HG02571 (cell line): ENCODE results near the gene UGT1A9.
"Not testable (repeated sequence)": the region's sequence is repeated elsewhere in the genome, so short reads cannot be mapped to it uniquely, and the experiment has no call there.

Experiments used
- ATAC-seq: cut with Tn5 transposase; IDR thresholded peaks from one replicate; pipeline ENCODE4 v1.9.1; 2021; ENCODE audit warnings: mild to moderate bottlenecking, moderate library complexity; ENCODE audit not compliant: unreplicated experiment

Gene UGT1A9

GRCh38 chr2:233708942-233709341, 37.2 kb downstream of the UGT1A9 start:
- ATAC-seq = no peak

GRCh38 chr2:233711312-233712008, 39.8 kb downstream of the UGT1A9 start:
- peak; percentile 53 for ATAC-seq

- ATAC-seq = no peak
Observed at GRCh38 chr2:233712611-233713261, 41.0 kb downstream of the UGT1A9 start, which contains the start of gene UGT1A5. UGT1A5 (plus strand) TSS chr2:233712907; CDS start chr2:233712992, 85 bp downstream.

- ATAC-seq = no peak
Observed at GRCh38 chr2:233713262-233713615, 41.5 kb downstream of the UGT1A9 start.

GRCh38 chr2:233714121-233714520, 42.4 kb downstream of the UGT1A9 start:
- ATAC-seq = no peak

GRCh38 chr2:233718552-233718951, 46.9 kb downstream of the UGT1A9 start, which contains the start of gene UGT1A4:
UGT1A4 (plus strand) TSS chr2:233718736; CDS start chr2:233718821, 85 bp downstream.
- no peak for ATAC-seq

GRCh38 chr2:233728723-233729301, 57.1 kb downstream of the UGT1A9 start, which contains the start of gene UGT1A3:
UGT1A3 (plus strand) TSS chr2:233729042; CDS start chr2:233729127, 85 bp downstream.
- no peak for ATAC-seq

GRCh38 chr2:233736868-233737653, 65.4 kb downstream of the UGT1A9 start:
- ATAC-seq = not testable (repeated sequence)

GRCh38 chr2:233740870-233741269, 69.2 kb downstream of the UGT1A9 start:
- no peak for ATAC-seq

- no peak for ATAC-seq
Observed at GRCh38 chr2:233743464-233744259, 72.0 kb downstream of the UGT1A9 start.

GRCh38 chr2:233745073-233745755, 73.5 kb downstream of the UGT1A9 start:
- no peak for ATAC-seq

- ATAC-seq = not testable (repeated sequence)
Observed at GRCh38 chr2:233745838-233746237, 74.1 kb downstream of the UGT1A9 start.

GRCh38 chr2:233746475-233747282, 75.0 kb downstream of the UGT1A9 start:
- no peak for ATAC-seq

- ATAC-seq = no peak
Observed at GRCh38 chr2:233747283-233747544, 75.5 kb downstream of the UGT1A9 start.

- ATAC-seq = not testable (repeated sequence)
Observed at GRCh38 chr2:233750689-233751088, 79.0 kb downstream of the UGT1A9 start.

- ATAC-seq = not testable (repeated sequence)
Observed at GRCh38 chr2:233751212-233752009, 79.7 kb downstream of the UGT1A9 start.

GRCh38 chr2:233754872-233755611, 83.3 kb downstream of the UGT1A9 start:
- no peak for ATAC-seq
